ENCODE data around the gene PHKA1.
"Not testable (repeated sequence)": the region's sequence is repeated elsewhere in the genome, so short reads cannot be mapped to it uniquely, and the experiment has no call there.

PHKA1 gene

DNA sequence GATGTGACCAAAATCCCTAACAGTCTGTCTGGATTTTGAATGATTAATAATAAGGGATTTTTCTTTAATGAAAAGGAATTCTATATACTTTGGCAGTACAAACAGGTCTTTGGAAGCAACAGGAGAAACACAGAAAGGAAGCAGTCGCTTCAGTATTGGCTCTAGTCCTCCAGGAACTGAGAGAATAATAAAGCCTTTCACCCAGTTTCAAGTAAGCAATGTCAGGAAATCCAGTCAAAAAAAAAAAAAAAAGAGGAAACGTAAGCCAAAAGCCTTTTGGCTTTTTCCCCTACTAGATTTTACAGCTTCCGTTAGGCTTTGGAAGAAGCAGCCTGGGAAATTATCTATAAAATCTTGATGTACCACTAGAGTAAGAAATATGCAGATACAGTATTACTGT is 79.8 kb downstream of the PHKA1 start:
- peaks cover 9% of the 10 kb centered on the region for H3K36me3 Mint-ChIP-seq (ENCODE audit: low read depth)

DNA sequence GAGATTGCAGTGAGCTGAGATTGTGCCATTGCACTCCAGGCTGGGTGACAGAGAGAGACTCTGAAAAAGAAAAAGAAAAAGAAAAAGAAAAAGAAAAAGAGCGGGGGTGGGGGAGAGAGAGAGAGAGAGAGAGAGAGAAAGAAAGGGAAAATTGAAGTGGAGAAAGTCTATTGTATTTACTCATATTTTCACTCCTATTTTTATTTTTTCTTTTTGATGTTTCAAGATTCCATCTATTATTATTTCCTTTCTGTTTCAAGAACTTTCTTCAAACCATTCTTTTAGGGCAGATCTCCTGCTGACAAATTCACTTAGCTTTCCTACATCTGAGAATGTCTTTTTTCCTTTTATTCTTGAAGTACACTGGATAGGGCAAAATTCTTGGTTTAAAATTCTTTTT is 83.9 kb downstream of the PHKA1 start:
- Mint-ChIP-seq H3K4me1 (ENCODE audit: low read depth) (no peaks in the 10 kb centered on the region), H3K27ac (no peak overlapping the region), H3K4me3 (no peak overlapping the region), H3K36me3 (ENCODE audit: low read depth) (peaks cover 11% of the 10 kb centered on the region), H3K27me3 (no peaks in the 10 kb centered on the region), H3K9me3 (no peaks in the 10 kb centered on the region)

More for the DNA sequence above, 79.8 kb downstream of the PHKA1 start:
- H3K27me3 Mint-ChIP-seq, result no peaks in the 10 kb centered on the region
- no peak overlapping the region for H3K27ac Mint-ChIP-seq
- no peak overlapping the region for H3K4me3 Mint-ChIP-seq
- H3K9me3 Mint-ChIP-seq, result no peaks in the 10 kb centered on the region
- no peaks in the 10 kb centered on the region for H3K4me1 Mint-ChIP-seq (ENCODE audit: low read depth)

- H3K4me3 Mint-ChIP-seq, result no peak overlapping the region
- H3K27me3 Mint-ChIP-seq, result peaks cover 6% of the 10 kb centered on the region
- H3K9me3 Mint-ChIP-seq, result no peaks in the 10 kb centered on the region
- no peak overlapping the region for H3K27ac Mint-ChIP-seq
- H3K36me3 Mint-ChIP-seq (ENCODE audit: low read depth), result peaks cover 11% of the 10 kb centered on the region
- peaks cover 28% of the 10 kb centered on the region for H3K4me1 Mint-ChIP-seq (ENCODE audit: low read depth)
Measured at GRCh38 chrX:72624194-72624593, 89.9 kb downstream of the PHKA1 start.

DNA sequence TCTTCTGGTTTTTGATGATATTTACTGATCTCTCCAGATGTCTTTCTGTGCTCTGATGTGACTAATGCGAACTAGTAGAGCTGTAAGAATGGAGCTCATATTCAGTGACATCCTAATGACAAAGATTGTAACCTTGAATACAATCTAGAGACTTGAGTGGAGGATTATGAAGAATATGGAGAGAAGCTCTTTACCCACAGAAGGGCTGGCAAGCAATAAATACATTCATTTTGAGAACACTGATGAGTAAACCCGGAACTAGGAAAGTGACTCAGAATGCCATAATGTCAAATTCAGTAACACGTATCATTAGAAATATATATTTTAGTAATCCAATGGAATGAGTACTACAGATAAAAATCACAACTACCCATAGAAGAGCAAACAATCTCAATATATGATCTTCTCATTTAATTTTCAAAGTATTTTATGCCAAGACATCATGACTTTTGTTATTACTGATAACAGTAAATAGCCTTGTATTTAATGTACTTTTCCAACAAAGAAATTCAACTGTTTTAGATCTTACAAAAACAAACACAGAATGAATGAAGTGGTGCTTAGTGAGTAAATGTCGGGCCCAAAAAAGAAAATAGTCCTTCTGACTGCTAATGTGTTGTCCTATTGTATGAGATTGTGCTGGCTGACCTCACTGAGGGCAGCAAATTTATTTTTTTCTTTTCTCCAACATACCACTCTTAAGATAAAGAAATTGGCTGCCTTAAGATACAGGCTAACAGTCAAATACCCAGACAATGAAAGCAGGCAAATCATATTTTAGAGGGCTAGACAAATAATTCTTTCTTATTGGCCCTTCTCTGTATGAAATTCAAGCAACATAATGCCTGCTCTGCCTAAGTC is 92.3 kb downstream of the PHKA1 start:
- no peak overlapping the region for H3K4me3 Mint-ChIP-seq

GRCh38 chrX:72621163-72621562 is 92.9 kb downstream of the PHKA1 start:
- no peaks in the 10 kb centered on the region for H3K9me3 Mint-ChIP-seq
- H3K27me3 Mint-ChIP-seq, result peaks cover 6% of the 10 kb centered on the region
- H3K4me1 Mint-ChIP-seq (ENCODE audit: low read depth), result peaks cover 28% of the 10 kb centered on the region
- H3K4me3 Mint-ChIP-seq, result peak overlapping the region; percentile 52
- peaks cover 11% of the 10 kb centered on the region for H3K36me3 Mint-ChIP-seq (ENCODE audit: low read depth)
- peak overlapping the region; percentile 94 for H3K27ac Mint-ChIP-seq

More for the DNA sequence above, 92.3 kb downstream of the PHKA1 start:
- H3K4me1 Mint-ChIP-seq (ENCODE audit: low read depth), result peaks cover 28% of the 10 kb centered on the region
- H3K36me3 Mint-ChIP-seq (ENCODE audit: low read depth), result peaks cover 11% of the 10 kb centered on the region
- peaks cover 6% of the 10 kb centered on the region for H3K27me3 Mint-ChIP-seq
- H3K27ac Mint-ChIP-seq, result peak overlapping the region; percentile 94
- H3K9me3 Mint-ChIP-seq, result no peaks in the 10 kb centered on the region

DNA sequence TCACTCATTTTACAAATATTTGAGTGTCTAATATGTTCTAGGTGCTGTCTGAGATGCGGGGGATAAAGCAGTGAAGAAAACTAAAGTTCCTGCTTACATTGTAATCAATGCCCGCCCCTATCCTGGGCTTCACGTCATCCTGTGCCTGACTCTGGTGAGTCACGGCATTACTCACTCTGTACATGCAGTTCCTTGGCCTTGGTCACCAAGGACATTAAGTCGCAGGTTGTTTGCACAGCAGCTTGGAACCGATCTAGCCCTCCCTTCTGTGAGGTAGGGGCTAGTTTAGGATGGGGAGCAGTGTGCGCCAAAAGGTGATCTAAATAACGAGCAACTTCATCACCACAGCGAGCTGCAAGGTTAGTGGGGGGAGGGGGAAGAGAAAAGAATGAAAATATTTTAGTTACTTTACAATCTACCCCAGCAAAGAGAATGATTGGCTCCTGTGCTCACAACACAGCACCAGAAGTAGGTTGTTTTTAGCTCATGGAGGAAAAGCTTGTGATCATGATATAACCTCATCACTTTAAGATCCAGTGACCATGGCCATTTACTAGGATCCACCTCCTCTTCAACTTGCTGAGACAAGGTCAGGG is 93.5 kb downstream of the PHKA1 start:
- Mint-ChIP-seq H3K27me3 (peaks cover 6% of the 10 kb centered on the region), H3K27ac (peak overlapping the region; percentile 94), H3K9me3 (no peaks in the 10 kb centered on the region), H3K4me1 (ENCODE audit: low read depth) (peaks cover 28% of the 10 kb centered on the region), H3K4me3 (peak overlapping the region; percentile 52), H3K36me3 (ENCODE audit: low read depth) (peaks cover 11% of the 10 kb centered on the region)

DNA sequence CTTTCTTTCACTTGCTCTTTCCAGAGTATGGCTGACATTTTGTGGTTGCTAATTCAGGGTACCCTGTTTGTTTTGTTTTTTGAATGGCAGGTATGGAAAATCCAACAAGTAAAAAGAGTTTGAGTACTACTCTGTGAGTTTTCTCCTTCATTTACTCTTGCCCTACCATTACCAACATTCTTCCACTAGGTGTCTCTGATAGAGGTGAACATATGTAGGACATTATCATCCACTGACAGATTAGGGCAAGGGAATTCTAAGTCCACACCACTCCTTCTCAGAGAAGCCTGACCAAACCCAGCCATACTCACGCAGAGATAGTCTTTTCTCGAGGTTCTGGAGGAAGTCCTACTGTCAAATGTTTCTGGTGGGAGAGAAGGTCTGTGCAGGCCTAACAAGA is 104.8 kb downstream of the PHKA1 start:
- H3K4me1 Mint-ChIP-seq (ENCODE audit: low read depth), result peaks cover 5% of the 10 kb centered on the region
- H3K36me3 Mint-ChIP-seq (ENCODE audit: low read depth), result peaks cover 15% of the 10 kb centered on the region
- H3K4me3 Mint-ChIP-seq, result no peak overlapping the region
- H3K9me3 Mint-ChIP-seq, result no peaks in the 10 kb centered on the region
- H3K27me3 Mint-ChIP-seq, result peaks cover 4% of the 10 kb centered on the region
- H3K27ac Mint-ChIP-seq, result no peak overlapping the region

DNA sequence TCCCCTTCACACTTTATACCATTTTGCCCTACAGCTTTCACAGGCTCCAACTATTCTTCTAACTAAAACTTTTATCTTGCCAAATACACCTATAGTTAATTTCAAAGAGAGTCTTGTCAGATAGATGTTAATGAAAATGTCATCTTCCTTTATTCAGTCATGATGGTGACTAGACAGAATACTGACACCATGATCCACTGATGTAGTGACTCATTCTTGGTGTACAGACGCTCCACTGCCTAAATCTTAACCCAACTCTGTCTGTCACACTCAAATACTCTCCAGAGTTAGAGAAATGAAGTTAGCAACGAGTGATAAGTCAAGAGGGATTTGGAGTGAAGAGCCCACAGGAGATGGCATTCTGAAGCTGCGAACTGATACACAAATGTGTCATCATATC is 109.4 kb downstream of the PHKA1 start:
- Mint-ChIP-seq H3K4me1 (ENCODE audit: low read depth) (peaks cover 10% of the 10 kb centered on the region), H3K4me3 (no peak overlapping the region), H3K36me3 (ENCODE audit: low read depth) (peaks cover 15% of the 10 kb centered on the region), H3K27ac (no peak overlapping the region), H3K27me3 (peaks cover 4% of the 10 kb centered on the region), H3K9me3 (no peaks in the 10 kb centered on the region)

GRCh38 chrX:72604112-72604511 is 110.0 kb downstream of the PHKA1 start:
- H3K27me3 Mint-ChIP-seq, result peaks cover 4% of the 10 kb centered on the region
- H3K9me3 Mint-ChIP-seq, result no peaks in the 10 kb centered on the region
- H3K27ac Mint-ChIP-seq, result no peak overlapping the region
- peaks cover 10% of the 10 kb centered on the region for H3K4me1 Mint-ChIP-seq (ENCODE audit: low read depth)
- no peak overlapping the region for H3K4me3 Mint-ChIP-seq
- peaks cover 12% of the 10 kb centered on the region for H3K36me3 Mint-ChIP-seq (ENCODE audit: low read depth)

DNA sequence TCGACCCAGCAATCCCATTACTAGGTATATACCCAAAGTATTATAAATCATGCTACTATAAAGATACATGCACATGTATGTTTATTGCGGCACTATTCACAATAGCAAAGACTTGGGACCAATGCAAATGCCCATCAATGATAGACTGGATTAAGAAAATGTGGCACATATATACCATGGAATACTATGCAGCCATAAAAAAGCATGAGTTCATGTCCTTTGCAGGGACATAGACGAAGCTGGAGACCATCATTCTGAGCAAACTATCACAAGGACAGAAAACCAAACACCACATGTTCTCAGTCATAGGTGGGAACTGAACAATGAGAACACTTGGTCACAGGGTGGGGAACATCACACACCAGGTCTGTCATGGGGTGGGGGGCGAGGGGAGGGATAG is 123.1 kb downstream of the PHKA1 start:
- H3K27me3 Mint-ChIP-seq; H3K4me3 Mint-ChIP-seq; H3K9me3 Mint-ChIP-seq; H3K4me1 Mint-ChIP-seq (ENCODE audit: low read depth); H3K36me3 Mint-ChIP-seq (ENCODE audit: low read depth); H3K27ac Mint-ChIP-seq: not testable (repeated sequence)

GRCh38 chrX:72584163-72584562 is 129.9 kb downstream of the PHKA1 start:
- Mint-ChIP-seq H3K4me1 (ENCODE audit: low read depth) (no peaks in the 10 kb centered on the region), H3K9me3 (no peaks in the 10 kb centered on the region), H3K4me3 (no peak overlapping the region), H3K27ac (no peak overlapping the region), H3K27me3 (no peaks in the 10 kb centered on the region), H3K36me3 (ENCODE audit: low read depth) (peaks cover 8% of the 10 kb centered on the region)

GRCh38 chrX:72576141-72576894 is 137.8 kb downstream of the PHKA1 start:
- H3K9me3 Mint-ChIP-seq, result no peaks in the 10 kb centered on the region
- H3K27ac Mint-ChIP-seq, result no peak overlapping the region
- H3K4me3 Mint-ChIP-seq, result no peak overlapping the region
- H3K4me1 Mint-ChIP-seq (ENCODE audit: low read depth), result peaks cover 7% of the 10 kb centered on the region
- H3K36me3 Mint-ChIP-seq (ENCODE audit: low read depth), result no peaks in the 10 kb centered on the region
- no peaks in the 10 kb centered on the region for H3K27me3 Mint-ChIP-seq

GRCh38 chrX:72573158-72573511 is 141.0 kb downstream of the PHKA1 start:
- H3K36me3 Mint-ChIP-seq (ENCODE audit: low read depth), result peaks cover 4% of the 10 kb centered on the region
- no peaks in the 10 kb centered on the region for H3K27me3 Mint-ChIP-seq
- peak overlapping the region; percentile 89 for H3K4me3 Mint-ChIP-seq
- H3K9me3 Mint-ChIP-seq, result no peaks in the 10 kb centered on the region
- H3K27ac Mint-ChIP-seq, result no peak overlapping the region
- H3K4me1 Mint-ChIP-seq (ENCODE audit: low read depth), result peaks cover 7% of the 10 kb centered on the region

GRCh38 chrX:72572248-72573157 is 141.6 kb downstream of the PHKA1 start, which contains the start of gene HDAC8:
Gene HDAC8, minus strand, starts transcription at chrX:72572843. Its CDS starts 82 bp downstream, at chrX:72572761.
- peaks cover 7% of the 10 kb centered on the region for H3K4me1 Mint-ChIP-seq (ENCODE audit: low read depth)

More at GRCh38 chrX:72572248-72573157, 141.6 kb downstream of the PHKA1 start, which contains the start of gene HDAC8:
- Mint-ChIP-seq H3K27me3 (no peaks in the 10 kb centered on the region), H3K36me3 (ENCODE audit: low read depth) (peaks cover 4% of the 10 kb centered on the region), H3K9me3 (no peaks in the 10 kb centered on the region), H3K27ac (peak within 1 kb of the TSS; percentile 83), H3K4me3 (peak within 1 kb of the TSS; percentile 89)
